ENCODE measurements around the gene TTC13.
A peak's percentile ranks its signal among the peaks of the same experiment; 100 is the strongest.

The TTC13 gene

GRCh38 chr1:230916587-230917283, 61.9 kb downstream of the TTC13 start:
- peaks cover 81% of the 10 kb centered on the region for H3K36me3 Mint-ChIP-seq (ENCODE audit: low read depth)
- H3K9me3 Mint-ChIP-seq: no peaks in the 10 kb centered on the region
- H3K27ac Mint-ChIP-seq: no peak overlapping the region
- no peak for DNase-seq
- H3K4me3 Mint-ChIP-seq: no peak overlapping the region
- peaks cover 7% of the 10 kb centered on the region for H3K4me1 Mint-ChIP-seq (ENCODE audit: low read depth)
- H3K27me3 Mint-ChIP-seq: no peaks in the 10 kb centered on the region

- Mint-ChIP-seq H3K4me1 (ENCODE audit: low read depth) (peaks cover 7% of the 10 kb centered on the region), H3K27me3 (no peaks in the 10 kb centered on the region), H3K4me3 (no peak overlapping the region), H3K27ac (peak overlapping the region; percentile 62), H3K9me3 (no peaks in the 10 kb centered on the region), H3K36me3 (ENCODE audit: low read depth) (peaks cover 86% of the 10 kb centered on the region)
- DNase-seq: no peak
Observed at GRCh38 chr1:230915078-230915477, 63.6 kb downstream of the TTC13 start.

- Mint-ChIP-seq H3K27ac (peak overlapping the region; percentile 4), H3K9me3 (no peaks in the 10 kb centered on the region), H3K36me3 (ENCODE audit: low read depth) (peaks cover 83% of the 10 kb centered on the region), H3K4me1 (ENCODE audit: low read depth) (peaks cover 7% of the 10 kb centered on the region), H3K4me3 (no peak overlapping the region), H3K27me3 (no peaks in the 10 kb centered on the region)
- no peak for DNase-seq
Observed at GRCh38 chr1:230913496-230913895, 65.2 kb downstream of the TTC13 start.

- no peak overlapping the region for H3K27ac Mint-ChIP-seq
Observed at GRCh38 chr1:230910755-230911117, 67.9 kb downstream of the TTC13 start.

GRCh38 chr1:230909974-230910754, 68.5 kb downstream of the TTC13 start:
- peaks cover 5% of the 10 kb centered on the region for H3K4me1 Mint-ChIP-seq (ENCODE audit: low read depth)
- no peaks in the 10 kb centered on the region for H3K9me3 Mint-ChIP-seq
- peak overlapping the region; percentile 35 for H3K27ac Mint-ChIP-seq
- H3K36me3 Mint-ChIP-seq (ENCODE audit: low read depth): peaks cover 86% of the 10 kb centered on the region
- H3K4me3 Mint-ChIP-seq: no peak overlapping the region
- no peak for DNase-seq
- no peaks in the 10 kb centered on the region for H3K27me3 Mint-ChIP-seq

More at GRCh38 chr1:230910755-230911117, 67.9 kb downstream of the TTC13 start:
- no peaks in the 10 kb centered on the region for H3K27me3 Mint-ChIP-seq
- DNase-seq: no peak
- no peak overlapping the region for H3K4me3 Mint-ChIP-seq
- no peaks in the 10 kb centered on the region for H3K9me3 Mint-ChIP-seq
- peaks cover 84% of the 10 kb centered on the region for H3K36me3 Mint-ChIP-seq (ENCODE audit: low read depth)
- peaks cover 7% of the 10 kb centered on the region for H3K4me1 Mint-ChIP-seq (ENCODE audit: low read depth)

GRCh38 chr1:230907472-230908205, 71.0 kb downstream of the TTC13 start:
- Mint-ChIP-seq H3K4me3 (no peak overlapping the region), H3K36me3 (ENCODE audit: low read depth) (peaks cover 86% of the 10 kb centered on the region), H3K4me1 (ENCODE audit: low read depth) (no peaks in the 10 kb centered on the region), H3K9me3 (no peaks in the 10 kb centered on the region), H3K27ac (peak overlapping the region; percentile 10), H3K27me3 (no peaks in the 10 kb centered on the region)
- no peak for DNase-seq

GRCh38 chr1:230906226-230906625, 72.4 kb downstream of the TTC13 start:
- Mint-ChIP-seq H3K9me3 (no peaks in the 10 kb centered on the region), H3K4me3 (no peak overlapping the region), H3K27me3 (no peaks in the 10 kb centered on the region), H3K36me3 (ENCODE audit: low read depth) (peaks cover 73% of the 10 kb centered on the region), H3K4me1 (ENCODE audit: low read depth) (no peaks in the 10 kb centered on the region), H3K27ac (peak overlapping the region; percentile 16)
- DNase-seq: no peak

GRCh38 chr1:230905733-230906132, 72.9 kb downstream of the TTC13 start:
- peaks cover 70% of the 10 kb centered on the region for H3K36me3 Mint-ChIP-seq (ENCODE audit: low read depth)
- H3K27me3 Mint-ChIP-seq: no peaks in the 10 kb centered on the region
- H3K9me3 Mint-ChIP-seq: no peaks in the 10 kb centered on the region
- peak overlapping the region; percentile 8 for H3K27ac Mint-ChIP-seq
- H3K4me3 Mint-ChIP-seq: no peak overlapping the region
- DNase-seq: no peak
- no peaks in the 10 kb centered on the region for H3K4me1 Mint-ChIP-seq (ENCODE audit: low read depth)

GRCh38 chr1:230902349-230902923, 76.2 kb downstream of the TTC13 start:
- no peak for DNase-seq
- no peaks in the 10 kb centered on the region for H3K4me1 Mint-ChIP-seq (ENCODE audit: low read depth)
- no peak overlapping the region for H3K4me3 Mint-ChIP-seq
- H3K27ac Mint-ChIP-seq: no peak overlapping the region
- no peaks in the 10 kb centered on the region for H3K9me3 Mint-ChIP-seq
- peaks cover 44% of the 10 kb centered on the region for H3K36me3 Mint-ChIP-seq (ENCODE audit: low read depth)
- H3K27me3 Mint-ChIP-seq: no peaks in the 10 kb centered on the region

- Mint-ChIP-seq H3K36me3 (ENCODE audit: low read depth) (peaks cover 37% of the 10 kb centered on the region), H3K9me3 (no peaks in the 10 kb centered on the region), H3K4me1 (ENCODE audit: low read depth) (no peaks in the 10 kb centered on the region), H3K27me3 (no peaks in the 10 kb centered on the region), H3K4me3 (no peak overlapping the region), H3K27ac (no peak overlapping the region)
- no peak for DNase-seq
Observed at GRCh38 chr1:230901671-230902070, 77.0 kb downstream of the TTC13 start.

GRCh38 chr1:230900984-230901383, 77.7 kb downstream of the TTC13 start:
- DNase-seq: no peak
- Mint-ChIP-seq H3K4me1 (ENCODE audit: low read depth) (no peaks in the 10 kb centered on the region), H3K36me3 (ENCODE audit: low read depth) (peaks cover 30% of the 10 kb centered on the region), H3K4me3 (no peak overlapping the region), H3K9me3 (no peaks in the 10 kb centered on the region), H3K27me3 (no peaks in the 10 kb centered on the region), H3K27ac (no peak overlapping the region)

- H3K4me3 Mint-ChIP-seq: no peak overlapping the region
- H3K27ac Mint-ChIP-seq: no peak overlapping the region
- H3K36me3 Mint-ChIP-seq (ENCODE audit: low read depth): peaks cover 19% of the 10 kb centered on the region
- no peaks in the 10 kb centered on the region for H3K9me3 Mint-ChIP-seq
- no peaks in the 10 kb centered on the region for H3K27me3 Mint-ChIP-seq
- no peaks in the 10 kb centered on the region for H3K4me1 Mint-ChIP-seq (ENCODE audit: low read depth)
- no peak for DNase-seq
Observed at GRCh38 chr1:230899841-230900251, 78.8 kb downstream of the TTC13 start.

- DNase-seq: no peak
- no peaks in the 10 kb centered on the region for H3K4me1 Mint-ChIP-seq (ENCODE audit: low read depth)
- H3K27ac Mint-ChIP-seq: no peak overlapping the region
- H3K4me3 Mint-ChIP-seq: no peak overlapping the region
- H3K27me3 Mint-ChIP-seq: no peaks in the 10 kb centered on the region
- peaks cover 11% of the 10 kb centered on the region for H3K36me3 Mint-ChIP-seq (ENCODE audit: low read depth)
- H3K9me3 Mint-ChIP-seq: no peaks in the 10 kb centered on the region
Observed at GRCh38 chr1:230898748-230899147, 79.9 kb downstream of the TTC13 start.

GRCh38 chr1:230898144-230898543, 80.5 kb downstream of the TTC13 start:
- H3K36me3 Mint-ChIP-seq (ENCODE audit: low read depth): peaks cover 5% of the 10 kb centered on the region

More at GRCh38 chr1:230898144-230898543, 80.5 kb downstream of the TTC13 start:
- no peaks in the 10 kb centered on the region for H3K4me1 Mint-ChIP-seq (ENCODE audit: low read depth)
- H3K27me3 Mint-ChIP-seq: peaks cover 4% of the 10 kb centered on the region
- H3K4me3 Mint-ChIP-seq: no peak overlapping the region
- H3K27ac Mint-ChIP-seq: no peak overlapping the region
- H3K9me3 Mint-ChIP-seq: no peaks in the 10 kb centered on the region
- no peak for DNase-seq
